CD4-positive, alpha-beta T cell treated with Interleukin-6 at 100 ng/mL for 8 hours (primary cell): ENCODE measurements around the gene LCE1B.

Source experiments
- DNase-seq: peaks from one replicate; pipeline ENCODE4 v3.0.0-alpha.2; 2020; ENCODE audit warnings: mixed read lengths, low spot score

Gene LCE1B

GRCh38 chr1:152811671-152812070 is at the start of gene LCE1B:
TSS of gene LCE1B (plus strand) at chr1:152811971. CDS start at chr1:152812447, 476 bp downstream.
- no peak for DNase-seq

DNA sequence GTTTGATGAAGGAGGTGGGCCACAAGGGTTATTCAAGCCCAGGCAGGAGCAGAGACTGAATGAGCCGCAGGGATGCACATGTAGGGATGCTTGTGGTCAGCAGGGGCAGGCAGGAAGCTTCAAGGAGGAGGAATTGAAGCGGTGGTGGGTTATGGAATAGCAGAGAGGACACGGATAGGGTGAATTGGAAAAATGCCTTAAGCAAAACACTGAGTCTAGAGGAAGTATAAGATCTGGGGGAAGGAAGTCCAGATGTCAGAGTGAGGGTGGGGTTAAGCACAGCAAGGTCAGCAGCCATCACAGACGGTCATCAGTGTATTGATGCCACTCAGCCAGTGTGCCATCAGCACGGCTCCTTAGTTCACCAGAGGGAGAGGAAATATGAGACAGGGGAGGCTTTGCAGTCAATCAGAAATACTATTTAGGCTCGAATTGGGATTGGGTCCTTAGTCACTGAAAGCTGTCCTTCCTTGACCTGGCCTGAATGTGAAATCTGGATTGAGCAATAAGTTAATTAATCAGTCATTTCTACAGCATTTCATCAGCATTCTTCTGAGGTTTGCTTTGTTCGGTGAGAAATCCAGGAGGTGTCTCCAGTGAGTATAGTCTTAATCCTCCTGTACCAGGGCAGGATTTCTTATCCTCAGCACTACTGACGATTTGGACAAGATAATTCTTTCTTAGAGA is 42.8 kb upstream of the LCE1B start:
- no peak for DNase-seq

- DNase-seq, result no peak
Measured at GRCh38 chr1:152770411-152770810, 41.4 kb upstream of the LCE1B start.

DNA sequence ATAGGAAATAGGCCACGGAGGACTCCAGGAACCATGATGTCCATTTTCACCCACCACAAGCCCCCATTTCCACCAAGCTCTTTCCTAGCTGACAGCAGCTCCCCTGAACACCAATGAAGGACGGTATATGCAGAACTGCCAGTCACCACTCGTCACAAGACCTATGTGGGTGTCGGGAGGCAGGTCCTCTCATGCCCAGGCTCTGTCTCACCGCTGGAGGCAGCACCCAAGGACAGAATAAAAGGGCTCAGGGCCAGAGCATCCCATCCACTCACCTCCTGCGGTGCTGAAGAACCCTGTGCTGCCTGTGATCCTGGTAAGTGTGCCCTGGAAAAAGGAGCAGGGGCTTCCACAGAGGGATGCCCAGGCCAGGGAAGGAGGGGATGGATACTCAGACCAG is 36.9 kb upstream of the LCE1B start, which contains the start of gene LCE1F:
Gene LCE1F, plus strand, starts transcription at position 266 of the 400 bp plus-strand sequence. CDS start 1,232 bp downstream, outside the sequence.
- no peak for DNase-seq

- DNase-seq, result no peak
Measured at GRCh38 chr1:152776361-152776760, 35.4 kb upstream of the LCE1B start.

GRCh38 chr1:152777510-152778137 is 34.1 kb upstream of the LCE1B start:
- no peak for DNase-seq

- no peak for DNase-seq
Measured at GRCh38 chr1:152783095-152783494, 28.7 kb upstream of the LCE1B start.

- no peak for DNase-seq
Measured at GRCh38 chr1:152786077-152786476, 25.7 kb upstream of the LCE1B start, which contains the start of gene LCE1E. TSS of gene LCE1E (plus strand) at chr1:152786257. CDS start at chr1:152787300, 1,043 bp downstream.

GRCh38 chr1:152795686-152796085 is 16.1 kb upstream of the LCE1B start:
- DNase-seq, result no peak

- no peak for DNase-seq
Measured at GRCh38 chr1:152796421-152796820, 15.3 kb upstream of the LCE1B start, which contains the start of gene LCE1D. TSS of gene LCE1D (plus strand) at chr1:152796721. CDS start at chr1:152797795, 1,074 bp downstream.

DNA sequence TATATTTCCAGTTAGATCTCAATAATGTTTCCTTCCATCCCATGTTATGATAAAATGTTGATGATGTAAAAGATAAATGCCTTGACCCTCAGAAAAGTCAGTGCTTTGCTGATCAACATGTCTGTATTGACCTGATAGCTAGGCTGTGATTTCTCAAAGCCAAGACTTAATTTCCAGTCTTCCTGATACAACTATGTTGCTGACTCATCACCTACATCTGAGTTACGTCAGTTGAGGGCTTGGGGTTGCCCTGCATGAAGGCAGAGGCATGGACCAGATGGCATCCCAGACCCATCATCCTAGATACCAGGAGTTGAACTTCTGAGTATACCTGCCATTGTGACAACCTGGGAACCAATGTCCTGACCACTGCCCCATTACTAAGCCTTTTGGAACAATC is 10.4 kb upstream of the LCE1B start:
- no peak for DNase-seq

- DNase-seq, result no peak
Measured at GRCh38 chr1:152806576-152806975, 5.2 kb upstream of the LCE1B start, which contains the start of gene LCE1C. TSS of gene LCE1C (minus strand) at chr1:152806651. CDS start at chr1:152805478, 1,173 bp downstream.

GRCh38 chr1:152811050-152811449 is 721 bp upstream of the LCE1B start:
- no peak for DNase-seq

DNA sequence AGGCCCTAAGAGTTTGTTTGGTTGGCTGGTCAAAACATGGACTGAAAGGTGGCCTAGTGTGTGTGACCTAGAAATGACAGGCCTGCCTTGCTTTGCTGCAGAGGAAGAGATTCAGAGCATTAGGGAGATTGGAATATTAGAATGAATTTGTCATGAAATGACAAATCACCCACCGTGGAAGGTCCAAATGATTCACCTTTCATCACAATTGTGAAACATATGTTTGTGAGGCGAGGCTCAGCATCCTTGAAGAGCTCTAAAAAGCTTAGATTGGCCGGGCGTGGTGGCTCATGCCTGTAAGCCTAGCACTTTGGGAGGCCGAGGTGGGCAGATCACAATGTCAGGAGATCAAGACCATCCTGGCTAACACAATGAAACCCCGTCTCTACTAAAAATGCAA is 5.5 kb downstream of the LCE1B start:
- no peak for DNase-seq

DNA sequence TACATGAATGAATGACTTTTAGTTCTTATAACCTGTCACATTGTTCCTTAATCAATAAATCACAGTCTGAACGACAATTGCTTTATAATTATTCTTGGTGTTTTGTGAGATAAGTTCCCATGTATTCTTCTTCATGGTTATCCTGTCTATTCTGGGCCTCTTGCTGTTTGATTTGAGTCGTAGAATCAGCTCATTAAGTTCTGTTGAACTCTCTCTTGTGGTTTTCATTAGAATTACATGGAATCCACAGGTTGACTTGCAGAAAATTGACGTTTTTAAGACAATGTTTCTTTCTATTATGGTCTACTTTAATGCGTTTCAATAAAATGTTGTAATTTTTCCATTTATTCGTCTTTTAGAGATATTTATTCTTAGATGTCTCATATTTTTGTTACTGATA is 11.5 kb downstream of the LCE1B start:
- DNase-seq, result no peak

- DNase-seq, result no peak
Measured at GRCh38 chr1:152824964-152825363, 13.2 kb downstream of the LCE1B start.

- no peak for DNase-seq
Measured at GRCh38 chr1:152827173-152827572, 15.4 kb downstream of the LCE1B start, which contains the start of gene LCE1A. TSS of gene LCE1A (plus strand) at chr1:152827473. CDS start at chr1:152827473, 0 bp downstream.

DNA sequence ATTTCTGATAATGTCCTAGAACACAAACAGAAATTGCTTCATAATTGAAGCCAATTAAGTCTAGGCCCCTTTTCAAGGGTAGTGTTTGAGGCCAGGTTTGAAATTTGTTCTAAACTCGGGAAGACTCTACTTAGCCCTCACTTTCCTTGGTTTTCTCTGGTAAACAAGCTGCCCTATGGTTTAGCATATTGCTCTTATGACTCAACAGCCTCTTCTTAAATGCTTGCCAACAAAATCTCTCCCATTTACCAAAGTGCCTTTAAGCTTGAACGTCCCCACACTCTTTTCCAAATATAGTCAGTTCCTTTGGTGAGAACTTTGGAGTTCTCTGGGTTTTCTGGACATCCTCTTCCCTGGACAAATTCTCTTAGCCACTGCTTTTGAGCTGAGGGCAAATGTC is 25.1 kb downstream of the LCE1B start:
- no peak for DNase-seq

DNA sequence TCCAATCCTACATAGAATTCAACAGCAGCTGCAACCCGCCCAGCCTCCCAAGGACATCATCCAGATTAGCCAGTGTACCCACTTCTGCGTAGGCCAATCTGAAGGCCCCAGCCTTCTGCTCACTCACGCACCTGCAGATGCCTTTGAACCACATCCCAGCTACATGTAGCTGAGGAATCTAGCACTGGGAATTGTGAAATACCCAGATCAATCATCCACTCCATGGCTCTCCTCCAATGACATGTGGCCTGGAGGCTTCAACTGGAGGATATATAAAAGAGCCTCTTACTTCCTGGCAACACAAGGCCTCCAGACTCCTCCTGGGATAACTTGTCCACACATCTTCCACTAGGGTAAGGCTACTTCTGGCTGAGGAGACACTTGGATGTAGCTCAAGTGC is 30.8 kb downstream of the LCE1B start, which contains the start of gene LCE6A:
Gene LCE6A, plus strand, starts transcription at position 301 of the 400 bp plus-strand sequence. CDS start 665 bp downstream, outside the sequence.
- DNase-seq, result no peak

GRCh38 chr1:152855661-152856060 is 43.9 kb downstream of the LCE1B start:
- no peak for DNase-seq

GRCh38 chr1:152858062-152858461 is 46.3 kb downstream of the LCE1B start:
- no peak for DNase-seq

- DNase-seq, result no peak
Measured at GRCh38 chr1:152859696-152860095, 47.9 kb downstream of the LCE1B start, which contains the start of gene LCE7A. TSS of gene LCE7A (plus strand) at chr1:152859996. CDS start at chr1:152860698, 702 bp downstream.

DNA sequence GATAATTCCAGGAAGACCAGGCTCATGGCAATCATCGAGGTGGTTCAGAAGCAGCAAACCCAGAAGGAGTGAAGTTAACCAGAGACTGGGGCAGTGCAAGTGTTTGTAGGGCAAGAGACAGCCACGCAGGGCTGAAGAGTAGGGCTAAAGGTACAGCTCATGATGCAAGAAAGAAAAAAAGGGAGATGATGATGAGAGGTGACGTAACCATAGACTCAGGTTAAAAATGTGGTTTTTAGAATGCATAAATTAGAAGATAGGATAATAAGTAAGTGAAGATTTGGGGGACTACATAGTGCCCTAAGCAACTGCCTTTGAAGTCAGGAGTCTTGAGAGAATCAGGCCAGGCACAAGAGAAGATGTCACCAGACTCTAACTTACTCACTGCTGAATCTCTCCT is 48.4 kb downstream of the LCE1B start:
- no peak for DNase-seq
